SK-N-SH treated with all-trans-retinoic acid at 6 μM for 48 hours (cell line): ENCODE results near the gene HABP2.

Experiments
- ATAC-seq: fragments of 200-7000 bp; cut with Tn5 transposase; 3 replicates; pipeline ENCODE4 v1.9.1; 2020; ENCODE audit warnings: mild to moderate bottlenecking, moderate library complexity
- ARNTL ChIP-seq: fragments of 450-650 bp; formaldehyde crosslinking; IDR thresholded peaks from 2 replicates; pipeline ENCODE4 v1.5.0; 2020; ENCODE audit warnings: low read depth, mild to moderate bottlenecking, moderate library complexity, borderline replicate concordance
- BACH2 ChIP-seq: fragments of 250-450 bp; sonication (Bioruptor Pico); IDR thresholded peaks from 2 replicates; pipeline ENCODE4 v1.9.0; 2021; ENCODE audit warnings: mild to moderate bottlenecking, borderline replicate concordance
- CSDC2 ChIP-seq: fragments of 250-450 bp; sonication (Bioruptor Pico); IDR thresholded peaks from 2 replicates; pipeline ENCODE4 v1.5.0; 2020; ENCODE audit warnings: mild to moderate bottlenecking, moderate library complexity
- ESRRG ChIP-seq: fragments of 250-450 bp; sonication (Bioruptor Pico); IDR thresholded peaks from 2 replicates; pipeline ENCODE4 v1.6.1; 2021; ENCODE audit warnings: mild to moderate bottlenecking
- GLIS3 ChIP-seq: fragments of 250-450 bp; sonication (Bioruptor Pico); IDR thresholded peaks from 2 replicates; pipeline ENCODE4 v1.5.0; 2020; ENCODE audit warnings: mild to moderate bottlenecking, moderate library complexity
- ISL1 ChIP-seq: fragments of 250-450 bp; sonication (Bioruptor Pico); IDR thresholded peaks from 2 replicates; pipeline ENCODE4 v2.1.2; 2022; ENCODE audit warnings: mild to moderate bottlenecking, moderate library complexity
- OSR1 ChIP-seq: fragments of 250-450 bp; sonication (Bioruptor Pico); IDR thresholded peaks from 2 replicates; pipeline ENCODE4 v1.8.0; 2022; ENCODE audit warnings: moderate library complexity, mild to moderate bottlenecking, inconsistent platforms
- PPARA ChIP-seq: fragments of 250-450 bp; sonication (Bioruptor Pico); IDR thresholded peaks from 2 replicates; pipeline ENCODE4 v1.5.0; 2020; ENCODE audit warnings: mild to moderate bottlenecking, borderline replicate concordance
- SNAI2 ChIP-seq: fragments of 250-450 bp; sonication (Bioruptor Pico); IDR thresholded peaks from 2 replicates; pipeline ENCODE4 v1.5.0; 2020; ENCODE audit warnings: mild to moderate bottlenecking, moderate library complexity
- TOX ChIP-seq: fragments of 250-450 bp; sonication (Bioruptor Pico); IDR thresholded peaks from 2 replicates; pipeline ENCODE4 v1.8.0; 2021; ENCODE audit warnings: mild to moderate bottlenecking, moderate library complexity, borderline replicate concordance
- ZC3H10 ChIP-seq: fragments of 250-450 bp; sonication (Bioruptor Pico); IDR thresholded peaks from 2 replicates; pipeline ENCODE4 v1.5.1; 2021; ENCODE audit warnings: mild to moderate bottlenecking, moderate library complexity
- ZFP3 ChIP-seq: fragments of 250-450 bp; sonication (Bioruptor Pico); IDR thresholded peaks from 2 replicates; pipeline ENCODE4 v1.5.0; 2020; ENCODE audit warnings: mild to moderate bottlenecking, moderate library complexity
- ZFP30 ChIP-seq: fragments of 450-650 bp; formaldehyde crosslinking; IDR thresholded peaks from 2 replicates; pipeline ENCODE4 v1.5.0; 2022; ENCODE audit warnings: mild to moderate bottlenecking, moderate library complexity
- ZNF565 ChIP-seq: fragments of 450-650 bp; formaldehyde crosslinking; conservative IDR thresholded peaks from 2 replicates; pipeline ENCODE4 v1.5.0; 2020; ENCODE audit warnings: low read depth, mild to moderate bottlenecking, moderate library complexity
- ZNF70 ChIP-seq: fragments of 450-650 bp; formaldehyde crosslinking; IDR thresholded peaks from 2 replicates; pipeline ENCODE4 v1.5.0; 2020; ENCODE audit warnings: mild to moderate bottlenecking, moderate library complexity
- ZNF8 ChIP-seq: fragments of 450-650 bp; formaldehyde crosslinking; IDR thresholded peaks from 2 replicates; pipeline ENCODE4 v1.5.0; 2020; ENCODE audit warnings: mild to moderate bottlenecking, moderate library complexity
- TF ChIP-seq, protein P1 (sequence below): fragments of 250-450 bp; sonication (Bioruptor Pico); IDR thresholded peaks from 2 replicates; pipeline ENCODE4 v1.5.1; 2021; ENCODE audit warnings: mild to moderate bottlenecking, moderate library complexity
- TF ChIP-seq, protein P2 (sequence below): fragments of 250-450 bp; sonication (Bioruptor Pico); IDR thresholded peaks from 2 replicates; pipeline ENCODE4 v1.8.0; 2021; ENCODE audit warnings: low read depth, mild to moderate bottlenecking, moderate library complexity, borderline replicate concordance
- TF ChIP-seq, protein P3 (sequence below): fragments of 250-450 bp; sonication (Bioruptor Pico); IDR thresholded peaks from 2 replicates; pipeline ENCODE4 v1.5.1; 2020; ENCODE audit warnings: low read depth, mild to moderate bottlenecking, moderate library complexity
- TF ChIP-seq, protein P4 (sequence below): fragments of 250-450 bp; sonication (Bioruptor Pico); IDR thresholded peaks from 2 replicates; pipeline ENCODE4 v1.5.0; 2020; ENCODE audit warnings: mild to moderate bottlenecking, moderate library complexity
- TF ChIP-seq, protein P5 (sequence below): fragments of 250-450 bp; sonication (Bioruptor Pico); IDR thresholded peaks from 2 replicates; pipeline ENCODE4 v1.8.0; 2020; ENCODE audit warnings: mild to moderate bottlenecking, moderate library complexity, borderline replicate concordance

HABP2 gene

DNA sequence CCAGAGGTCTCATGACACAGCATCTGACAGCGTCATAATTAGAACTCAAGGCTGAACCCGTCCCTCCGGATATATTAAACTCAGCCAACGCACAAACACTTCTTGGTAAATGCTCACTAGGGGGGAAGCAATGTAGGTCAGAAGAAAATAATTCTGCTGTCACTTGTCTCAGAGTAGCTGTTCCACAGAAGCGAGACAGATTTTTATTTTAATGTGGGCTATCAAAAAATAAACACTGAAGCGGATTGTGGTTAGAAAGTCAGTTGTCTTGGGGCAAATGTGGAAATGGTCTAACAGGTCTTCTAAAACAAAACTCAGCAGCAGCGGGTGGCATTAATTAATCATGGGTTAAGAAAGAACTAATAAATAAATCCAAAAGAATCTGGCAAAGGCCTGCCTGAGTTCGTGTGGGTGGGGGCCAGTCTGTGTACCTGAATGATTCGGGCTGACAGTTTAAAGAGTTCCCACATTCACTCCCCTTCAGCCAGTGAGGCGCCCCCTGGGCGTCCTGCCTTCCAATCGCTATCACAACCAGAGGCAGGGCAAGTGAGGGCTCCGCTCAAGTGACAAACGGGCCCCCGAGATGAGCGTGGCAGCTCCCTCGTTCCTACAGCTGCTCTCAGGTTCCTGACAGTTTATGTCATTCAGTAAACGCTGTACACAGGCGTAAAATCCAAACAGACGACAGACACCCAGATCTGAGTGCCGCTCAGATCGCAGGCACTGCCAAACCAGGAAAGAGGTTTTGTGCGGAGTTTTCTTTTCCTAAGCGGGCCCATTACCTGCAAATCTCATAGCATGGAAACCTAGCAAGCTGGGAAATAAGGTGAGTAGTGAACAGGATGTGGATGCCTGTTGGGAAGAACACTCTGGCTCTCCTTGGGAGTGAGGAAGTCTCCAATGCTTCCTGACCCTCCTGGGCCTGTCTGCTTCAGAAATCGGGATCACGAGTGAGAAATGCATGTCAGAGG is 58.1 kb downstream of the HABP2 start:
- ATAC-seq, result no peak
- no peak for TF ChIP-seq CSDC2
- TF ChIP-seq, protein P1, sequence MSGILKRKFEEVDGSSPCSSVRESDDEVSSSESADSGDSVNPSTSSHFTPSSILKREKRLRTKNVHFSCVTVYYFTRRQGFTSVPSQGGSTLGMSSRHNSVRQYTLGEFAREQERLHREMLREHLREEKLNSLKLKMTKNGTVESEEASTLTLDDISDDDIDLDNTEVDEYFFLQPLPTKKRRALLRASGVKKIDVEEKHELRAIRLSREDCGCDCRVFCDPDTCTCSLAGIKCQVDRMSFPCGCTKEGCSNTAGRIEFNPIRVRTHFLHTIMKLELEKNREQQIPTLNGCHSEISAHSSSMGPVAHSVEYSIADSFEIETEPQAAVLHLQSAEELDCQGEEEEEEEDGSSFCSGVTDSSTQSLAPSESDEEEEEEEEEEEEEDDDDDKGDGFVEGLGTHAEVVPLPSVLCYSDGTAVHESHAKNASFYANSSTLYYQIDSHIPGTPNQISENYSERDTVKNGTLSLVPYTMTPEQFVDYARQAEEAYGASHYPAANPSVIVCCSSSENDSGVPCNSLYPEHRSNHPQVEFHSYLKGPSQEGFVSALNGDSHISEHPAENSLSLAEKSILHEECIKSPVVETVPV (CRISPR knock-in tag), result no peak
- TF ChIP-seq ZC3H10 (CRISPR knock-in tag), result no peak
- no peak for TF ChIP-seq BACH2 (CRISPR knock-in tag)
- no peak for TF ChIP-seq TOX (CRISPR knock-in tag)
- TF ChIP-seq ISL1 (CRISPR knock-in tag), result no peak
- TF ChIP-seq, protein P2, sequence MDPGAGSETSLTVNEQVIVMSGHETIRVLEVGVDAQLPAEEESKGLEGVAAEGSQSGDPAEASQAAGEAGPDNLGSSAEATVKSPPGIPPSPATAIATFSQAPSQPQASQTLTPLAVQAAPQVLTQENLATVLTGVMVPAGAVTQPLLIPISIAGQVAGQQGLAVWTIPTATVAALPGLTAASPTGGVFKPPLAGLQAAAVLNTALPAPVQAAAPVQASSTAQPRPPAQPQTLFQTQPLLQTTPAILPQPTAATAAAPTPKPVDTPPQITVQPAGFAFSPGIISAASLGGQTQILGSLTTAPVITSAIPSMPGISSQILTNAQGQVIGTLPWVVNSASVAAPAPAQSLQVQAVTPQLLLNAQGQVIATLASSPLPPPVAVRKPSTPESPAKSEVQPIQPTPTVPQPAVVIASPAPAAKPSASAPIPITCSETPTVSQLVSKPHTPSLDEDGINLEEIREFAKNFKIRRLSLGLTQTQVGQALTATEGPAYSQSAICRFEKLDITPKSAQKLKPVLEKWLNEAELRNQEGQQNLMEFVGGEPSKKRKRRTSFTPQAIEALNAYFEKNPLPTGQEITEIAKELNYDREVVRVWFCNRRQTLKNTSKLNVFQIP (CRISPR knock-in tag), result no peak
- no peak for TF ChIP-seq ZNF70 (CRISPR knock-in tag)
- TF ChIP-seq SNAI2 (CRISPR knock-in tag), result no peak
- no peak for TF ChIP-seq OSR1 (CRISPR knock-in tag)
- TF ChIP-seq, protein P3, sequence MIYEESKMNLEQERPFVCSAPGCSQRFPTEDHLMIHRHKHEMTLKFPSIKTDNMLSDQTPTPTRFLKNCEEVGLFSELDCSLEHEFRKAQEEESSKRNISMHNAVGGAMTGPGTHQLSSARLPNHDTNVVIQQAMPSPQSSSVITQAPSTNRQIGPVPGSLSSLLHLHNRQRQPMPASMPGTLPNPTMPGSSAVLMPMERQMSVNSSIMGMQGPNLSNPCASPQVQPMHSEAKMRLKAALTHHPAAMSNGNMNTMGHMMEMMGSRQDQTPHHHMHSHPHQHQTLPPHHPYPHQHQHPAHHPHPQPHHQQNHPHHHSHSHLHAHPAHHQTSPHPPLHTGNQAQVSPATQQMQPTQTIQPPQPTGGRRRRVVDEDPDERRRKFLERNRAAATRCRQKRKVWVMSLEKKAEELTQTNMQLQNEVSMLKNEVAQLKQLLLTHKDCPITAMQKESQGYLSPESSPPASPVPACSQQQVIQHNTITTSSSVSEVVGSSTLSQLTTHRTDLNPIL, result no peak
- TF ChIP-seq ZNF565 (CRISPR knock-in tag), result no peak
- TF ChIP-seq, all 23 proteins: peak for 0

DNA sequence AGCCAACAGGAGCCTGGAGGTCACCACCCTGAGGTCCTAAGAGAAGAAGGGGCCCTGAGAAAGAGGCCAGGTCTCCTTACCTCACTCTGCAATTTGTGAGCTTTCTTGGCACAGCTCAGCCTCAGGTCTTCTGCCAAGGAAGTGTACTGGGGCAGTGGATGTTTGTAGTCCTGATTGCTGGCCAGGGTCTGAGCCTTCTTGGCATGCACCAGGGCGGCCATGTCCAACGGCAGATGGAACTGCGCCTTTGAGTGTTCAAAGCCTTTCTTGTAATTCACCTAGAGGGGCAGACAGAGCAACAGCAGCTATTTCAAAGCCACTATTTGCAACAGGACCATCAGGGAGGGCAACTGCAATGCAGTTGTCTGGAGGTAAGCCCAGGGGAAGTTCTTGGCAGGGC is 59.3 kb downstream of the HABP2 start:
- ATAC-seq, result no peak
- no peak for TF ChIP-seq OSR1 (CRISPR knock-in tag)
- no peak for TF ChIP-seq ZNF70 (CRISPR knock-in tag)
- no peak for TF ChIP-seq CSDC2
- TF ChIP-seq PPARA (CRISPR knock-in tag), result no peak
- TF ChIP-seq, protein P3, result no peak
- TF ChIP-seq, protein P1 (CRISPR knock-in tag), result no peak
- TF ChIP-seq TOX (CRISPR knock-in tag), result no peak
- TF ChIP-seq ISL1 (CRISPR knock-in tag), result no peak
- TF ChIP-seq, protein P4, sequence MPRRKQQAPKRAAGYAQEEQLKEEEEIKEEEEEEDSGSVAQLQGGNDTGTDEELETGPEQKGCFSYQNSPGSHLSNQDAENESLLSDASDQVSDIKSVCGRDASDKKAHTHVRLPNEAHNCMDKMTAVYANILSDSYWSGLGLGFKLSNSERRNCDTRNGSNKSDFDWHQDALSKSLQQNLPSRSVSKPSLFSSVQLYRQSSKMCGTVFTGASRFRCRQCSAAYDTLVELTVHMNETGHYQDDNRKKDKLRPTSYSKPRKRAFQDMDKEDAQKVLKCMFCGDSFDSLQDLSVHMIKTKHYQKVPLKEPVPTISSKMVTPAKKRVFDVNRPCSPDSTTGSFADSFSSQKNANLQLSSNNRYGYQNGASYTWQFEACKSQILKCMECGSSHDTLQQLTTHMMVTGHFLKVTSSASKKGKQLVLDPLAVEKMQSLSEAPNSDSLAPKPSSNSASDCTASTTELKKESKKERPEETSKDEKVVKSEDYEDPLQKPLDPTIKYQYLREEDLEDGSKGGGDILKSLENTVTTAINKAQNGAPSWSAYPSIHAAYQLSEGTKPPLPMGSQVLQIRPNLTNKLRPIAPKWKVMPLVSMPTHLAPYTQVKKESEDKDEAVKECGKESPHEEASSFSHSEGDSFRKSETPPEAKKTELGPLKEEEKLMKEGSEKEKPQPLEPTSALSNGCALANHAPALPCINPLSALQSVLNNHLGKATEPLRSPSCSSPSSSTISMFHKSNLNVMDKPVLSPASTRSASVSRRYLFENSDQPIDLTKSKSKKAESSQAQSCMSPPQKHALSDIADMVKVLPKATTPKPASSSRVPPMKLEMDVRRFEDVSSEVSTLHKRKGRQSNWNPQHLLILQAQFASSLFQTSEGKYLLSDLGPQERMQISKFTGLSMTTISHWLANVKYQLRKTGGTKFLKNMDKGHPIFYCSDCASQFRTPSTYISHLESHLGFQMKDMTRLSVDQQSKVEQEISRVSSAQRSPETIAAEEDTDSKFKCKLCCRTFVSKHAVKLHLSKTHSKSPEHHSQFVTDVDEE (CRISPR knock-in tag), result no peak
- no peak for TF ChIP-seq SNAI2 (CRISPR knock-in tag)
- no peak for TF ChIP-seq ZNF8 (CRISPR knock-in tag)
- TF ChIP-seq ZFP30, result no peak
- no peak for TF ChIP-seq GLIS3 (CRISPR knock-in tag)
- TF ChIP-seq ZFP3, result no peak
- no peak for TF ChIP-seq ARNTL (CRISPR knock-in tag)
- TF ChIP-seq ESRRG (CRISPR knock-in tag), result no peak
- TF ChIP-seq, protein P2 (CRISPR knock-in tag), result no peak
- TF ChIP-seq, protein P5, sequence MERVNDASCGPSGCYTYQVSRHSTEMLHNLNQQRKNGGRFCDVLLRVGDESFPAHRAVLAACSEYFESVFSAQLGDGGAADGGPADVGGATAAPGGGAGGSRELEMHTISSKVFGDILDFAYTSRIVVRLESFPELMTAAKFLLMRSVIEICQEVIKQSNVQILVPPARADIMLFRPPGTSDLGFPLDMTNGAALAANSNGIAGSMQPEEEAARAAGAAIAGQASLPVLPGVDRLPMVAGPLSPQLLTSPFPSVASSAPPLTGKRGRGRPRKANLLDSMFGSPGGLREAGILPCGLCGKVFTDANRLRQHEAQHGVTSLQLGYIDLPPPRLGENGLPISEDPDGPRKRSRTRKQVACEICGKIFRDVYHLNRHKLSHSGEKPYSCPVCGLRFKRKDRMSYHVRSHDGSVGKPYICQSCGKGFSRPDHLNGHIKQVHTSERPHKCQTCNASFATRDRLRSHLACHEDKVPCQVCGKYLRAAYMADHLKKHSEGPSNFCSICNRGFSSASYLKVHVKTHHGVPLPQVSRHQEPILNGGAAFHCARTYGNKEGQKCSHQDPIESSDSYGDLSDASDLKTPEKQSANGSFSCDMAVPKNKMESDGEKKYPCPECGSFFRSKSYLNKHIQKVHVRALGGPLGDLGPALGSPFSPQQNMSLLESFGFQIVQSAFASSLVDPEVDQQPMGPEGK (CRISPR knock-in tag), result no peak
- TF ChIP-seq ZNF565 (CRISPR knock-in tag), result no peak
